Progenitor cell of endocrine pancreas (in vitro differentiated cells): ENCODE results near the gene KAT2B. TPM values are rescaled to one million over a fixed set of nuclear protein-coding genes. Genes with fewer than 3 reads are reported as not detected.

Source experiments
- DNase-seq: peaks from one replicate; pipeline ENCODE4 v3.0.0; 2021; ENCODE audit warnings: low spot score; ENCODE audit not compliant: unreplicated experiment
- H3K27ac Mint-ChIP-seq: 2 replicates; pipeline ENCODE4 v1.8.0; 2021; ENCODE audit warnings: mild to moderate bottlenecking, moderate library complexity, mixed read lengths
- H3K27me3 Mint-ChIP-seq: 2 replicates; pipeline ENCODE4 v1.8.0; 2021; ENCODE audit warnings: mixed read lengths
- H3K36me3 Mint-ChIP-seq: 2 replicates; pipeline ENCODE4 v1.8.0; 2022; ENCODE audit warnings: mixed read lengths; ENCODE audit not compliant: insufficient read depth
- H3K4me1 Mint-ChIP-seq: 2 replicates; pipeline ENCODE4 v1.8.0; 2021; ENCODE audit warnings: low read depth, mixed read lengths
- H3K4me3 Mint-ChIP-seq: 2 replicates; pipeline ENCODE4 v1.8.0; 2021; ENCODE audit warnings: low read depth, mild to moderate bottlenecking, moderate library complexity, mixed read lengths
- H3K9me3 Mint-ChIP-seq: 2 replicates; pipeline ENCODE4 v1.8.0; 2021; ENCODE audit warnings: low read depth, mixed read lengths
- total RNA-seq: library from RNA; stranded (reverse); gene quantifications from 2 replicates; pipeline ENCODE4 v1.2.1, GENCODE V29; 2021
- TF ChIP-seq, protein P1 (sequence below): fragments of 200-600 bp; sonication (generic); IDR thresholded peaks from one replicate; pipeline ENCODE4 v1.5.0; 2021; ENCODE audit warnings: antibody characterized with exemption, mild to moderate bottlenecking; ENCODE audit not compliant: unreplicated experiment

Gene KAT2B
- total RNA-seq, 1 donor from 2014 or later = 17.1 TPM

DNA sequence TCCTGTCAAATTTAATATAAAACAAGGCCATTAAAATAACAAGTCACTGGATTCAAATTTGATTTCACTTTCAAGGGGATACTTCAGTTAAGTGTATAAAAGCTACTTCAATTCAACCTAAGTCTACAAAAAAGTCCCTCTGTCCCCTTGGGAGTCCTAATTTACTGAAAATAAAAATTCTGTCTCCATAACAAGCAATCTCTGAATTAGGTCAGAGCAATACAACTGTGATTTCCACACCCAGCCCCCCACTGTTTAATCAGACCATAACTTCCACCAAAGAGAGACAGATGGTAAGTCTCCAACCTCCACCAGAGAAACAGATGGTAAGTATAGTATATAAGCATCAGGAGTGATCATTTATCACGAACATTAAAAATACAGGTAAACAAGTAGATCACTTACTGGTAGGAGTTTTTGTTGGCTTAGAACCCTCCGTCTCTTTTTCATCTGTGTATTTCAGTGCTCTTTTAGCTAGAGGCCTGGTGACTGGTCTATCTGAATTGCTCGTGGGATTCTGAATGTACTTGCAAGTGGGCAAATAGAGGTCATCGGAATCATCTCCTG, 133.7 kb downstream of the KAT2B start:
- Mint-ChIP-seq H3K4me1 (no peaks in the 10 kb centered on the region), H3K4me3 (no peak overlapping the region), H3K36me3 (peaks cover 6% of the 10 kb centered on the region), H3K27ac (peak overlapping the region; percentile 14), H3K9me3 (no peaks in the 10 kb centered on the region), H3K27me3 (no peaks in the 10 kb centered on the region)
- DNase-seq = no peak
- TF ChIP-seq, protein P1, sequence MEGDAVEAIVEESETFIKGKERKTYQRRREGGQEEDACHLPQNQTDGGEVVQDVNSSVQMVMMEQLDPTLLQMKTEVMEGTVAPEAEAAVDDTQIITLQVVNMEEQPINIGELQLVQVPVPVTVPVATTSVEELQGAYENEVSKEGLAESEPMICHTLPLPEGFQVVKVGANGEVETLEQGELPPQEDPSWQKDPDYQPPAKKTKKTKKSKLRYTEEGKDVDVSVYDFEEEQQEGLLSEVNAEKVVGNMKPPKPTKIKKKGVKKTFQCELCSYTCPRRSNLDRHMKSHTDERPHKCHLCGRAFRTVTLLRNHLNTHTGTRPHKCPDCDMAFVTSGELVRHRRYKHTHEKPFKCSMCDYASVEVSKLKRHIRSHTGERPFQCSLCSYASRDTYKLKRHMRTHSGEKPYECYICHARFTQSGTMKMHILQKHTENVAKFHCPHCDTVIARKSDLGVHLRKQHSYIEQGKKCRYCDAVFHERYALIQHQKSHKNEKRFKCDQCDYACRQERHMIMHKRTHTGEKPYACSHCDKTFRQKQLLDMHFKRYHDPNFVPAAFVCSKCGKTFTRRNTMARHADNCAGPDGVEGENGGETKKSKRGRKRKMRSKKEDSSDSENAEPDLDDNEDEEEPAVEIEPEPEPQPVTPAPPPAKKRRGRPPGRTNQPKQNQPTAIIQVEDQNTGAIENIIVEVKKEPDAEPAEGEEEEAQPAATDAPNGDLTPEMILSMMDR = no peak

DNA sequence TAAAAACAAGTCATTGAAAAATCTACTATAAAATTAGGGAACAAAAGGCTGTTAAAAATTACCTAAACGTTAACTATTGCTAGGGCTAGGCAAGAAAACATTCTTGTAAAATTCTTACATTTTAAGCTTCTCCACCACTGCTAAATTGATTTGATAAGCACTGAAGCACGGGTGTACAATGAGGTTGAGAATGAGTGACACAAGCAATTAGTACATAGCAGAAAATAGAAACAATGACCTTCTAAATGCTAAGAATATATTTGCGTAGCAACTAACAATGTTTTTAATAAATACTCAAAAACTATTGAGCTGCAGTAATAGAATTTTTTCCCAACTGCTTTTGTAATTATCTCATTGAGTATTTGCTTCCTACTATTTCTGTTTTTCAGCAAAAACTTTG, 141.0 kb downstream of the KAT2B start:
- H3K36me3 Mint-ChIP-seq = peaks cover 6% of the 10 kb centered on the region
- TF ChIP-seq, protein P1 = no peak
- no peak for DNase-seq
- no peaks in the 10 kb centered on the region for H3K9me3 Mint-ChIP-seq
- H3K4me3 Mint-ChIP-seq = no peak overlapping the region
- no peak overlapping the region for H3K27ac Mint-ChIP-seq
- H3K27me3 Mint-ChIP-seq = no peaks in the 10 kb centered on the region
- H3K4me1 Mint-ChIP-seq = no peaks in the 10 kb centered on the region

DNA sequence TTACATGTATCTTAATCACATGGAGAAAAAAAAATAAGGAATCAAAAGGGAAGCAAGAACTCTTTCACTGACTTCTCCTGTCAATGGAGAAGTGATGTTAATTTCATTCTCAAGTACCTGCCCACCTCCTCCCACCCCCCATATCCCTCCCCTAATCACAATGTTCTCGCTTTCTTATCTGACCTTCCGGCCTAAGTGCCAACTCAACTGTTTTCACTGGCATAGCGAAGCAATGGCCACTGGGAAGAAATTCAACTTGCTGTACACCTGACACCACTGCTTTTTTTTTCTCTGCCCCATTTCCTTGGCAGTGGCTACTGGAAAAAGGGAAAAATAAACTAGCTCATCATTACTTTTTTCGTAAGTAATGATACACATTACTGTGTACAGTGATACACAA, 142.0 kb downstream of the KAT2B start:
- peaks cover 6% of the 10 kb centered on the region for H3K36me3 Mint-ChIP-seq
- H3K9me3 Mint-ChIP-seq = no peaks in the 10 kb centered on the region
- DNase-seq = no peak
- H3K27me3 Mint-ChIP-seq = no peaks in the 10 kb centered on the region
- peak overlapping the region; percentile 31 for H3K27ac Mint-ChIP-seq
- TF ChIP-seq, protein P1 = no peak
- H3K4me3 Mint-ChIP-seq = no peak overlapping the region
- H3K4me1 Mint-ChIP-seq = no peaks in the 10 kb centered on the region

DNA sequence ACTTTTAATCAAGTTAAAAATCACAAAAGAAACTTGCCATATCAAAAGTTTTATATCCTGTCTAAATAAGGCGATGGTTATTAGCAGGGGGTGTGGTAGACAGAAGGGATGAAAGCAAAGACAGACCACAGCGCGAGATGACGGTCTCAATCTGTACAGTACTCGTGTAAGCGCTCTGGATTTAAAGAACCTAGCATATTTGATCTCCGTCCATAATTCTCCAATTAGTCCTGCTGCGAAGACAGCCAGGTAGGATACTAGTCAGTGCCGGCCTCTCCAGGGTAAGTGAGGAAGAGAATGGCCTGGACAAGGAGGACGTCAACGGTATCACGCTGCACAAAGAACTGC, 145.1 kb downstream of the KAT2B start:
- H3K36me3 Mint-ChIP-seq = peaks cover 2% of the 10 kb centered on the region
- TF ChIP-seq, protein P1 = no peak

DNA sequence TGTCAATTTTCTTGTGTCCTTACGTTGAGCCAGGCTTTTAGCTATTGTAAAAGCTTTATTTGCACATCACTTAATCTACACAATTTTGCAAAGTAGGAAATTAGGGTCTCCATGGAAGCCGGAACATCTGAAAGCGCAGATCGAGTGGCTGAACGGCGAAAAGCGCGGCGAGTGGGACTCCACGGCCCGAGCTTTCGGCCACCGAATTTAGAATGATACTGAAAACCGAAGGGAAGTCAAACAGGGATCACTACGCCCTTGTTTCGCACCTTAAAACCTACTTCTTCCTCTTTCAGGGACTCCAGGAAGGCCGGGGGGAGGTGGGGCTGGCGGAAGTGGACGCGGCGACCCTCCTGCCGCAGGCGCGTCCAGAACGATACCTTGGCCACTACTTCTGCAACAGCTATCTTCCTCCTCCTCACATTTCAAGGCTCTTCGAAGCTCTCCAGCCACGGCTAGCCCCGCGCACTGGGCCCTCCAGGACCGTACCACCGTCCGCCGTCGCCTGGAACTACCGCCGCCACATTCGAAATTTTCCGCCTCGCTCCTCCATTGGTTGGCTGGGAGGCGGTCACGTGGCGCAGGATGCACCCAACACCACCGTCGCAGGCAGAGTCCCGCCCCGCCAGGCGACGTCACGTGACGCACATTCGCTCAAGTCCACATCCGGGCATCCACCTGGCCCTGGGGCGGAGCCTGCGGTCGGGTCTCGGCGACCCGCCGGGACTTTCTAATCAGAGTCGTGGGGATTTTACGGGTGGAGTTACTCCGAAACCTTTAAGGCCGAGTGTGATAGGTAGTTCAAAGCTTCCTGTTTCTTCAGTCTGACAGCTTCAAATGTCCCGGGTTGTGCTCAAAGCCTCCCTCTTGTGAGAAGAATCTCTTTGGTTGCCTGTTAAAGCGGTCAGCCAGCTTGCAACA, 145.7 kb downstream of the KAT2B start, which contains the start of gene SGO1:
Gene SGO1 (minus strand): TSS at position 528 of the 921 bp plus-strand sequence. CDS start 2,179 bp downstream, outside the sequence.
- no peaks in the 10 kb centered on the region for H3K4me1 Mint-ChIP-seq

More for the DNA sequence above, 145.1 kb downstream of the KAT2B start:
- no peak overlapping the region for H3K27ac Mint-ChIP-seq
- no peak overlapping the region for H3K4me3 Mint-ChIP-seq
- no peaks in the 10 kb centered on the region for H3K9me3 Mint-ChIP-seq
- no peaks in the 10 kb centered on the region for H3K27me3 Mint-ChIP-seq
- H3K4me1 Mint-ChIP-seq = no peaks in the 10 kb centered on the region
- no peak for DNase-seq

More for the DNA sequence above, 145.7 kb downstream of the KAT2B start, which contains the start of gene SGO1:
- H3K27me3 Mint-ChIP-seq = no peaks in the 10 kb centered on the region
- peak; percentile 98 for DNase-seq
- H3K36me3 Mint-ChIP-seq = no peaks in the 10 kb centered on the region
- no peaks in the 10 kb centered on the region for H3K9me3 Mint-ChIP-seq
- TF ChIP-seq, protein P1 = no peak
- H3K4me3 Mint-ChIP-seq = no peak within 1 kb of the TSS
- no peak within 1 kb of the TSS for H3K27ac Mint-ChIP-seq
